Hematopoietic multipotent progenitor cell (in vitro differentiated cells): ENCODE data around the gene ZNF711. TPM values are rescaled to one million over a fixed set of nuclear protein-coding genes. Genes with fewer than 3 reads are reported as not detected.
"Not testable (repeated sequence)": the region's sequence is repeated elsewhere in the genome, so short reads cannot be mapped to it uniquely, and the experiment has no call there.

Experiments
- DNase-seq, 3 donors: peaks; one replicate each; pipeline ENCODE4 v3.0.0-alpha.2; 2011 to 2015; ENCODE audit warnings: low read depth in 2 of 3, low spot score in 2 of 3
- total RNA-seq: library from RNA; depleted of rRNA; stranded (reverse); fragments of >200 nt; gene quantifications from one replicate; pipeline ENCODE4 v1.2.3, GENCODE V29; 2012

The ZNF711 gene
- 19.1 TPM for total RNA-seq

DNA sequence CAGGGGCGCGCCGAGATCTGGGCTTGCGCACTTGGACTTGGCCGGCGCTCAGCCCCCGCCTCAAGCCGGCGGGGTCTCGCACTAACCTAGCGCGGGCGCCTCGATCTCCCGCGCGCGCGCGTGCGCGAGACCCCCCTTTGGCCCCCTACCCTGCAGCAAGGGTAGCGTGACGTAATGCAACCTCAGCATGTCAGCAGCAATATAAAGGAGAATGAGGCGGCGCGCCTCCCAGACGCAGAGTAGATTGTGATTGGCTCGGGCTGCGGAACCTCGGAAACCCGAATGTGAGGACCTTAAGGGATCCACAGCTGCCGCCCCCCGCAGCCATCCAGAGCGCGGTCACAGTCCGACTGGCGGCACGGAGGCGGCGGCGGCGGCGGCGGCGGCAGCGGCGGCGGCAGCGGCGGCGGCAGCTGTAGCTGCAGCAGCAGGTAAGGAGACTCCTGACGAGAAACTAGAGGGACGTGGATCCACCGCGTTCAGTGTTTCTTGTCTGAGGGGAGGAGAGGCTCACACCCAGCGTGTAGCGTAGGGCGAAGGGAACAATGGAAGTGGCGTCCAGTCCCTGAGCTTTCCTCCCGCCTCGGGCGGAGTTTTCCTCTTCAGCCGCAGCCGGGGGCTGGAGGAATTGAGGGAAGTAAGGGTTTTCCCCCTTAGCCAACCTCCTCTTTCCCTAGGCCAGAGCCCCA is at the start of gene ZNF711, which contains the start of gene SATL1:
Gene ZNF711, plus strand, starts transcription at position 231 of the 689 bp plus-strand sequence. CDS start 3,582 bp downstream, outside the sequence.
Gene SATL1, minus strand, starts transcription at position 19 of the 689 bp plus-strand sequence. CDS start 134,811 bp downstream, outside the sequence.
- peak in 2 of 3 donors; percentile 84 to 90 for DNase-seq

DNA sequence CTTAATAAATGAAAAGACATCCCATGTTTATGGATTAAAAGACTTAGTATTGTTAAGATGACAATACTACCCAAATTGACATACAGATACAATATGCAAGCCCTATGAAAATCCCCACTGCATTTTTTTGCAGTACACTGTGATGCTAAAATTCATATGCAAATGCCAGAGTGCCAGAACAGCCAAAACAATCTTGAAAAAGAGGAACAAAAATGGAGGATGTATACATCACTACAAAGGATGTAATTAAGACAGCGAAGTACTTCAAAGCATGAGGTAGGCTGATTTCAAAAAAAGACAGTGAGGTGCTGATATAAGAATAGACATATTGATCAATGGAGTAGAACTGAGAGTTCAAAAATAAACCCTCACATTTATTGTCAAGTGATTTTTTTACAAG is 47.5 kb upstream of the ZNF711 start:
- no peak for DNase-seq

GRCh38 chrX:85203461-85203970 is 40.3 kb upstream of the ZNF711 start:
- DNase-seq, result no peak

- DNase-seq, result no peak
These were observed 29.8 kb upstream of the ZNF711 start for GRCh38 chrX:85213792-85214530.

DNA sequence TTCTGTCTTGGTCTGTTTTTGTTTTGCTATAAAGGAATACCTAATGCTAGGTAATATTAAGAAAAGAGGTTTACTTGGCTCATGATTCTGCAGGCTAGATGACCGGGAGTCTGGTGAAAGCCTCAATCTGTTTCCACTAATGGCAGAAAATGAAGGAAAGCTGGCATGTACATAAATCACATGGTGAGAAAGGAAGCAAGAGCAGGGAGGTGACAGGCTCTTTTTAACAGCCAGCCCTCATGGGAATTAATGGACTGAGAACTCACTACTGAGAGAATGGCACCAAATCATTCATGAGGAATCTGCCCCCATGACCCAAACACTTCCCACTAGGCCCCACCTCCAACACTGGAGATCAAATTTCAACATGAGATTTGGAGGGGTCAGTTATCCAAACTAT is 27.8 kb upstream of the ZNF711 start:
- DNase-seq, result no peak

DNA sequence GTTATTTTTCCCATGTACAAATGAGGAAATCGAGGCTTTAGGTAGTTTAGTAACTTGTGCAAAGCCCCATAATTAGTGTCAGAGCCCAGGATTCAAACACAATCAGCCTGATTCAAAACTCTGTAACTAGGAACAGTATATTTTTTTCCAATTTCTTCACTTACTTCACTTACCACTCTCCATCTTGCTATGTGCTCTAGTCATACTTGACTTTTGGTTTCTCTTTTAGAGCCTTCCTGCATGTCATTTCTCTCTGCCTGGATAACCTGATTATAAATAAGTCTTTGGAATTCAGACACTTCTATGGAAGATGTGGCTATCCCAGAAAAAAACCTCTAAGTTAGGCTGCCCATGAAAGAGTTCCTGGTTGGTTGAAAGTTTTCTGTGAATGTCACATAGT is 22.4 kb upstream of the ZNF711 start:
- no peak for DNase-seq

GRCh38 chrX:85223359-85223758 is 20.4 kb upstream of the ZNF711 start:
- DNase-seq, result no peak

- peak in 1 of 3 donors; percentile 5 for DNase-seq
These were observed 636 bp upstream of the ZNF711 start for GRCh38 chrX:85243155-85243554.

- DNase-seq, result peak in 2 of 3 donors; percentile 40 to 55
These were observed 840 bp downstream of the ZNF711 start for GRCh38 chrX:85244450-85245211.

GRCh38 chrX:85285286-85285685 is 41.5 kb downstream of the ZNF711 start:
- DNase-seq, result not testable (repeated sequence)

- DNase-seq, result no peak
These were observed 45.4 kb downstream of the ZNF711 start for GRCh38 chrX:85288992-85289723.

DNA sequence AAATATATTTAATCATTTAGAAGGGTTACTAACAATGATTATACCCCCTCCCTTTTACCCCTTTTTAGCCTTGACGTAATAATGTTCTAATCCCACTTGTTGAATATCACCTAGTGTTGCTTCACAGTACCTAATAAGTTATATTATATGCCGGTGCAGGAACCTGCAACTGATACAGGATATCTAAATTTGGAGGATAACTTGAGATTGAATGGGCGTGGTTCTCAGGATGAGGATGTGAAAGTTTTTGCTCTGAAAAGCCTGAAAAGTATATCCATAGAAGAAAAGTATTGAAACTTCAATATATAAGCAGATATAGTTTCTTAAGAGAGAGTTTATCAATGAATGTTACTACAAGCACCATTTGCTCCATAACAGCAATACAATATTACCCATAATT is 59.8 kb downstream of the ZNF711 start:
- no peak for DNase-seq

DNA sequence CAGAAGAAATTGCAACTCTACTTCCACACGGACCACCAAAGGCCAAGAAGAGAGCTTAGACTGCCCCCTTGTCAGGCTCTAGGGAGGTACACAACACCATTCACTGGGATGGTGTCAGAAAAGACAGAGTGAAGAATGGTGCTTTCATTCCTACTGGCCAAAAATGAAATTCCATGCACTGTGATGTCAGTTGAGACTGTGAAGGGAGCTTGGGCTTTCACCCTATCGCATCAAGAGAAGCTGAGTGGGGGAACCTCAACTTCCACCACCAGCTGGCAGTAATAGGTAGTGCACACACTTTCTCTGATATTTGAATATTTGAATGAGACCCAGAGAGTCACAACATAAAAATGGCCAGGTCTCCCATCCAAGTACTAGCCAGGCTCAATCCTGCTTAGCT is 65.9 kb downstream of the ZNF711 start:
- peak in 1 of 3 donors; percentile 1 for DNase-seq

- DNase-seq, result not testable (repeated sequence)
These were observed 67.6 kb downstream of the ZNF711 start for GRCh38 chrX:85311348-85311747.

Other genes with a start within 250 kb of the ZNF711 start
- gene APOOL, start 240.1 kb upstream of the ZNF711 start, total RNA-seq, result 3.0 TPM
- under 0.01 TPM for gene SATL1, start 212 bp upstream of the ZNF711 start, total RNA-seq
- not detected for gene POF1B, start 135.7 kb downstream of the ZNF711 start, total RNA-seq